SK-N-DZ (cell line): ENCODE results near the gene ERCC6L2. TPM values are rescaled to one million over a fixed set of nuclear protein-coding genes. Genes with fewer than 3 reads are reported as not detected.
A peak's percentile ranks its signal among the peaks of the same experiment; 100 is the strongest.

Source experiments
- DNase-seq: peaks from one replicate; pipeline ENCODE4 v3.0.0-alpha.2; 2015; ENCODE audit warnings: low spot score
- polyA plus RNA-seq, 2 experiments: library from polyadenylated mRNA; depleted of rRNA; stranded (reverse); fragments of >200 nt; gene quantifications; 2 replicates each; pipeline ENCODE4 v1.2.3, GENCODE V29; 2014

Gene ERCC6L2, protein sequence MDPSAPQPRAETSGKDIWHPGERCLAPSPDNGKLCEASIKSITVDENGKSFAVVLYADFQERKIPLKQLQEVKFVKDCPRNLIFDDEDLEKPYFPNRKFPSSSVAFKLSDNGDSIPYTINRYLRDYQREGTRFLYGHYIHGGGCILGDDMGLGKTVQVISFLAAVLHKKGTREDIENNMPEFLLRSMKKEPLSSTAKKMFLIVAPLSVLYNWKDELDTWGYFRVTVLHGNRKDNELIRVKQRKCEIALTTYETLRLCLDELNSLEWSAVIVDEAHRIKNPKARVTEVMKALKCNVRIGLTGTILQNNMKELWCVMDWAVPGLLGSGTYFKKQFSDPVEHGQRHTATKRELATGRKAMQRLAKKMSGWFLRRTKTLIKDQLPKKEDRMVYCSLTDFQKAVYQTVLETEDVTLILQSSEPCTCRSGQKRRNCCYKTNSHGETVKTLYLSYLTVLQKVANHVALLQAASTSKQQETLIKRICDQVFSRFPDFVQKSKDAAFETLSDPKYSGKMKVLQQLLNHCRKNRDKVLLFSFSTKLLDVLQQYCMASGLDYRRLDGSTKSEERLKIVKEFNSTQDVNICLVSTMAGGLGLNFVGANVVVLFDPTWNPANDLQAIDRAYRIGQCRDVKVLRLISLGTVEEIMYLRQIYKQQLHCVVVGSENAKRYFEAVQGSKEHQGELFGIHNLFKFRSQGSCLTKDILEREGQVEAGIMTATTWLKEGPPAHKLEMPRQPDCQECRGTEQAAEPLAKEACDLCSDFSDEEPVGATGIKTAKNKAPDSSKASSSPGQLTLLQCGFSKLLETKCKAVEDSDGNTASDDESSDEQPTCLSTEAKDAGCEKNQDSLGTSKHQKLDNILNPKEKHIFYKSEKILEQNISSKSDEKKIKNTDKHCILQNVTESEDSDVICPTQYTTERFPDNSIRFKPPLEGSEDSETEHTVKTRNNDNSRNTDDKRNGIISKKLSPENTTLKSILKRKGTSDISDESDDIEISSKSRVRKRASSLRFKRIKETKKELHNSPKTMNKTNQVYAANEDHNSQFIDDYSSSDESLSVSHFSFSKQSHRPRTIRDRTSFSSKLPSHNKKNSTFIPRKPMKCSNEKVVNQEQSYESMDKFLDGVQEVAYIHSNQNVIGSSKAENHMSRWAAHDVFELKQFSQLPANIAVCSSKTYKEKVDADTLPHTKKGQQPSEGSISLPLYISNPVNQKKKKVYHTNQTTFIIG (N-terminal part only)
- polyA plus RNA-seq (2014; cell fraction: cytosol; rRNA removed): 24.5 and 29.1 TPM in 2 replicates
- polyA plus RNA-seq (2014; cell fraction: nucleus; rRNA removed): 23.8 and 30.7 TPM in 2 replicates

DNA sequence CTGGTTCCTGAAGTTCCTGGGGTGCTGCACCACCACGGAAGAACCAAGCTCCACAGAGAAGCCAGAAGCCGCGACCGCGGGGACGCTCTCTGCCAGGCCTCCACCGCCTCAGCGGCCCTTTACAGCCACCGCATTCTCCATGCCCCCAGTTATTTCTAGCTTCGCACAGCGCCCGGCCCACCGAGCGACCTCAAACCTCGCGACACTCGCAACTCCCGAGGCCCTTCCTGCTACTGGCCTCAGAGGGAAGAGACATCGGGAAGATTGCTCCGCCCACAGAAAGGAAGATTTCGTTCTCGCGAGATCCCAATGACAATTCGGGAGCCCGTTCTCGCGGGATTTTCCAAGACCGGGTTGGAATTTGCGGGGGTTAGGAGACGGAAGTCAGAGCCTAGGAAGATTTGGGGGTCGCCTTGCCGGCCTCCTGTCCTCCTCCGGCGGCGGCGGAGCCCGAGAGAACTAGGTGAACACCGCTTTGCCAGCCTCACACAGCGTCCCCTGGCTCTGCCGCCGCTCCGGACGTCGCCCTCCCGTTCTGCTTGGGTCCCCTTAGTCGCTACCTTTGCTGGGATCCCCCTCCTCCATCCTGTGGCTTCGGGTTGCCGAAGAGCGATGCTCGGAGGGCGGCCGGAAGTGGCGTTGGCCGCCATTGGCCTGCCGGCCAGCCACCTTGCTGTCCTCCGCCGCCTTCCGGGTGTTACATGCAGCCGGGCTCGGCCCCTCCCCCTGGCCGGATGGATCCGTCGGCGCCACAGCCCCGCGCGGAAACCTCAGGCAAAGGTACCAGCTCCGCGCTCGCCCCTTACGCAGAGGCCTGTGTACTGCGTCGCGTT is at the start of gene ERCC6L2:
ERCC6L2 (plus strand) TSS at position 387 of the 833 bp plus-strand sequence; CDS start at position 735, 348 bp downstream.
- peak; percentile 99 for DNase-seq

DNA sequence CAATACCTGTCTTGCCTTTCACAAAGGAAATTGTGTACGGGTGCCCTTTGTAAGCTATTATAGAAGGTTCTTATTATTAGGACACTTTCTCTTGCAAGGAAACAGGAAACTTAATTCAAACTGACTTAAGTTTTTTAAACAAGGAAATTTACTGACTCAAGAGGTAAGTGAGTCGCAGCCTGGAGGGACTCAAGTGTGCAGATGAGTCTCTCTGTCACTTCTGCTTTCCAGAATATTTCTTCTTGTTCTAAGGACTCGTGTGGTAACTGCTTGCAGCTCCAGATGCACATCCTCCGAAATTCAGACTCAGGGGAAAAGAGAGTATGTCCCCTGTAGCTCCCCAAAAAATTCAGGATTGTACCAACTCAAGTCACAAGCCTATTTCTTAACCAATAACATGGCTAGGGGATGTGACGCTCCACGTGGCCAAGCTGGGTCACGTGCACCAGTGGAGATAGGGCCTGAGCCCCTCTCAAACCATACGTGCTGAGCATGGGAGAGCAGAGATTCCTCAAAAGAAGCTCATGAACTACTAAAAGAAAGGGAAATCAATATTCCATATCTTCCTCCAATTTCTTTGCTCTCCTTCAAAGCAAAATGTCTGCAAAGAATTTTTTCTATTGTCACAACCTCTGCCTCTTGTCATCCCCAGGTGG is 49.2 kb upstream of the ERCC6L2 start:
- no peak for DNase-seq

DNA sequence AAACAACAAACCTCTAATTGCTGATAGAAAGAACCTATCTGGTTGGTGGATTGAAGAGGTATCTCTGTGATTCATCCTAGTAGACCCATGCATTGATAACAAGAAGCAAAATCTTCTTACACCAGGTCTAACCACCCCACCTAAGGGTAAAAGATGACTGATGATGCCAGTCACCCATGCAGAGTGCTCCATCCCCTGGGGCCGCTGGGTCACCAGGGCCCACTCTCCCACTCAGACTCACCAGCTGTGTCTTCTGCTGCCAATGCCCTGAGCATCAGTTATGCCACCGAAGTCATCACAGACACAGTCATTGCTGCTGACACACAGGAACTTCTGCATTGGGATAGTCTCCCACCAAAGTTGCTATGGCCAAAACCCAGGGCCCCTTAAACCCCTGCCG is 44.7 kb upstream of the ERCC6L2 start:
- no peak for DNase-seq

DNA sequence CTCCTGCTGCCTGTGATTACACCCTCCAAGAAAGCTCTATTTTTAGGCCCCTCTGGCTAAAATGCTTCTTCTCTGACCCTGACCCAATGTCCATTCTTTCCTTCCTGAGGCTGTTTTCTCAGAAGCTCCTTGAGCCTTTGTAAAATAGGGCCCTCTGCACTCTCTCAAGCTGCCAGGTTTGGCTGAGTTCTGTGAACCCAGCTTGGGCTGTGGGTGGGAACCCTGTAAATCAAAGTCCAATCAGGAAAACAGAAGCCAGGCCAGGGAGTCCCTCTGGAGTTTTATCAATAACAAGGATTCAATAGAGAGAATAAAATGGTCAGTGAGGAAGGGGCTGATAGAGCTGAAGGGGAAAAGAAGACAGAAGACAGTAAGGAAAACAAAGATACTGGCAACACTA is 43.7 kb upstream of the ERCC6L2 start:
- no peak for DNase-seq

DNA sequence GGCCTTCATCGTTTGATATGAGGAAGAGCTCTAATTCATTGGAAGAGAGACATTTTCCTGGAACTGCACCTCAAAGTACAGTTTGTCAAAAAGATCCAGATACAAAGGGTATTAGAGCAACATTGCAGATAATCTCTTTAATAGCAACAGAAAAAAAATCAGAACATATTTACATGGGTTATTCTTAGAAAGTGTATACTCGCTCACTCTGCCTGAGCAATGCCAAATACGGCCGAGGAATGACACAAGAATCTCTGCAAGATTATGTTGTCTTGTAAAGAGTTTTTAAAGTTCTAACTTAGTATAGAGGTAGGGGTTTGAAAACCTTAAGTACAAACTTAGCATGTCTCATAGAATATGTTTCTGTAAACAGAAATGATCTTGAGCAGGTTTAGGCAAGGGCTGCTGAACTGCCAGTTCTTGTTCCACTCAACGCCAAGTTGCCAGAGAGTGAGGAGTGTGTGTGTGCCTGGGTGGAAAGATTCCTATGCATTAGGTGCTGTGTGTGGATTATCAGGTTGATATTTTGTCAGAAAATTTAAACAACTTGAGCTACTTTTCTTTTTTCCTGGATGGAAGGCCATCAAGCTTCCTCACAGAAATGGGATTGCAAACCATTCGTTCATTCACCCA is 41.8 kb upstream of the ERCC6L2 start:
- no peak for DNase-seq

DNA sequence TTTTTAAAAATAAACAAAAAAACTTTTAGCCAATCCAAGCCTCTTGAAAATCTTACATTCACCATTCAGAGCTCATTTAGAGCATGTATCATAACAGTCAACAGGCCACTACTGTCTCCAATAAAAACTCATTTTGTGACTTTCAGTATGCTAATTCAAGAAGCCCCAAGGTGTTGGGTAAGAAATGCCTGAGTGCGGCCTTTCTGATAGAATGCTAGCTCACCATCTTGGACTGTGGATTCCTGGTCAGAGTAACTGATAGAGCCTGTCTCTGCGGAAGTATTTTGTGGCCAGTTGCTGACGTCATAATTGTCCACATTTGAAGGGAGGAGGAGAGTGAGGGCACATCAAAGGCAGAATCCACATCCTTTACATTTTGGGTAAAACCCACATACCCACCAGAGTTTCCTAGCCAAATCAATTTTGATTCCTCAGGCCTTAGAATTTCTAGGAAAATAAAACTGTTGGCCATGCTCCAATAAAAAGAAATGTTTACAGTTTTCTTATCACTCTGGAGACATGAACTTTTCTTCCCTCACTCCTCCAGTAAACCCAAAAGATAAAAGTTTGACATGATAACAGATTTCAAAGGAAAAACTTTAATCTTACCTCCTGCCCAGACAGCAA is 41.1 kb upstream of the ERCC6L2 start:
- DNase-seq: no peak

DNA sequence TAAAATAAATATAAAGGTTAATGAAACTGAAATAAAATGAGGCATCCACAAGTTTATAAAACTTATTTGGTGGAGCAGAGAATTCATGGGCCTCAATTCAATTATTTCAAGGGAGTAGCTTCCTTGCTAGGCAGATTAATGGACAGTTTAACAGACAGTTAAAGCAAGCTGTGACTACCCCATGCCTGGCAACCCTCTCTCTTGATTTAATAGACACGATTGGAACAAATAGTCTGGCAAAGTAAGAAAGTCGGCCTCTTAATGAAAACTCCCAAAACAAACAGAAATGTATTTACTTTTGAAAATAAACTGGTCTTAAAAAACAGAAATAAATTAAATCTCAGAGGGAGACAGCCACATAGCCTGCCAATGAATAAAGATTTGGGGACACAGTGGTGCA is 40.1 kb upstream of the ERCC6L2 start:
- DNase-seq: no peak

DNA sequence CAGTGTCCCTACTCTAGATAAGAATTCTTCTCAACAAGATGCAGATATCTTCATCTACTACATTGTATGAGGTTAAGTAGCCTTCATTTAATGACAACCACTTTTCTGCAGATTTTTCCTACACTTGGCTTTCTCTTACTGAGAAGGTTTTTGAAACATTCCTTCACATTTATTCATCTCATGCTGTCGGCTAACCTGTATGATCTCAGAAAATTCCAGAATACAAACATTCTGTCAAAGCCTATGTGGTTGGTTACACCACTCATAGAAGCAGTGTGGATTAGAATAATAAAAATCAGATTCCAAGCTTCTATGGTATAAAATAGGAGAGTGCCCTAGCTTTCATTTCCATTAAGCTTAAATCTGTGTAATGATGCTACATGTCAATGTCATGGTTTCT is 39.4 kb upstream of the ERCC6L2 start:
- DNase-seq: no peak

DNA sequence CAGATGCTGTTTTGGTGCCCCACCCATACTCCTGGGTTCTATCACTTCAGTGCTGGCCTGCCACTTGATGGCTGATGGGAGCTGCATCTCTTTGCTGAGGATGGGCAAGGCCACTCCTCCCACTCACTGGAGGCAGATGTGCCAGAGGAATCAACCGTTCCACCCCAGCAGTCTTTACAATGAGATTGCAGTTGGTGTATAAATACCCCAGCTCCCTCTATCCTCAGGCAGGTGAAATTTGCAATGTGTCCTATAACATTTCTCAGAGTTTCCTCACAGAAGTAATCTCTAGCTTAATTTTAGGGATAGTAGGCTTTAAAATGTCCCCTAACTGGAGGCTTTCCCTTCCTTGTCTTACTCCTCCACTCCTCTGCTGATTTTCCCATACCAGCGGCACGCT is 36.5 kb upstream of the ERCC6L2 start:
- no peak for DNase-seq

DNA sequence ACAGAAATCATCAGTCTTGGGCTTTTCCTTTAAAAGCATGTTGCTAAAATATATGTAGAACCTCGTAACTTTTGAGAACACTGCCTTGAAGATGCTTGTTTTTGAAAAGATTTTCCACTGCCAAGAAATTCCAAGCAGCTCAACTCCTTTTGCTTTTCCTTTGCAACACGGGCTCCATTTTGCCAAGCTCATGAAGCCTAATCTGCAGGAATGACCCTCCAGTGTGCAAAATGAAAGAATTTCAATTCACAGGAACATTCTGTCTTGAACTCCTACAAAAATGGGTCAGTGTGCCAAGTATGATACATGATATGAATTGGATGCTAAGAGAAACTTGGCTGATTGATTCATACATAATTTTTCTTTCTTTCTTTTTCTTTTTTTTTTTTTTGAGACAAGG is 35.4 kb upstream of the ERCC6L2 start:
- no peak for DNase-seq

DNA sequence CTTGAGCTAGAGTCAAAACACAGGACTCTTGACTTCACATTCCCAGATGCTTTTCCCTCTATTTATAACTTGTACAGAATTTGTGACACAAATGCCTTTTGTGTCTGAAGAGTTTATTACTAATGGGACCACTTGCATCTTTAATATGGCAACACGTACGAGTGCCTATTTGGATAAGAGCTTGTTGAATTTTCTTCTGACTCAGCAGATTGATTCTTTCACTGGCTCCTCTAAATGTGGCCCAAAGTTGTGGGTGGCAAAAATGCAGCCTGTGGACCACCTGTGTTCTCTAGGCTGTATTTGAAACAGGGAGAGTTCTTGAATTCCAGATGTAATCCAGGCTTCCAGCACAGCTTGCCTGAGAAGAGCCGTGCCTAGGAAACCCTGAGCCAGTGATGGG is 34.1 kb upstream of the ERCC6L2 start:
- no peak for DNase-seq

DNA sequence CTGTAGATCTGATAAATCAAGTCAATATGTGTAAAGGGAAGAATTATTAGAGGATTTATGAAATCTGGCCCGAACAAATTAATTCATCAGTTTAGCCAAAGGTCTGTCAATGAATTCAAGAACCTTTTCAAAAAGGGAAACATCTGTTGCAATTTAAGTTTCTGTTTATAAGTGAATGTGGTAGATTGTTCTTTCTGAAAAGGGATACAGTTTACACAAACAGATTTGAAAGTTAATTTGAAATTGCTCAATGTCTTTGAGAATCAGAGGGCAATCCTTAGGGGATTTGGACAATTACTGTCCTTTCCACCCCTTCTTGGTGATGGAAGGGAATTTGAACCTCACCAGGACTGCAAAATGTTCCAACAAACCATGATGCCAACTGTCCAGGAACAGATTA is 29.7 kb upstream of the ERCC6L2 start:
- no peak for DNase-seq

DNA sequence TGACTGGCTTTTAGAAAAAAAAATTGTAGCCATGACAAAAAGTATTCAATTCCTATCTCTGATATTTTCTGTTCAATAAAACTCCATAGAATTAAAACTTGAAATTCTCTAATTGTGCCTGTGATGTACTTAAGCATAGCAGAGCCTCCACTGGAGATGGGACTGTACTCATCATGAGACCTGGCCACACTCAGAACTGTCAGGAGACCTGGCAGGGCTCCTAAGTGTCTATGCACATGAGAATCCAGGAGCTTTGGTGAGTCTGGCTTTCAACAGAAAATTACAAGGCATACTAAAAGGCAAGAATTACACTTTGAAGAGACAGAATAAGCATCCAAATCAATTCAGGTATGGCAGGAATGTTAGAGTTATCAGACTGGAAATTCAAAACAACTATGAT is 26.7 kb upstream of the ERCC6L2 start:
- no peak for DNase-seq

DNA sequence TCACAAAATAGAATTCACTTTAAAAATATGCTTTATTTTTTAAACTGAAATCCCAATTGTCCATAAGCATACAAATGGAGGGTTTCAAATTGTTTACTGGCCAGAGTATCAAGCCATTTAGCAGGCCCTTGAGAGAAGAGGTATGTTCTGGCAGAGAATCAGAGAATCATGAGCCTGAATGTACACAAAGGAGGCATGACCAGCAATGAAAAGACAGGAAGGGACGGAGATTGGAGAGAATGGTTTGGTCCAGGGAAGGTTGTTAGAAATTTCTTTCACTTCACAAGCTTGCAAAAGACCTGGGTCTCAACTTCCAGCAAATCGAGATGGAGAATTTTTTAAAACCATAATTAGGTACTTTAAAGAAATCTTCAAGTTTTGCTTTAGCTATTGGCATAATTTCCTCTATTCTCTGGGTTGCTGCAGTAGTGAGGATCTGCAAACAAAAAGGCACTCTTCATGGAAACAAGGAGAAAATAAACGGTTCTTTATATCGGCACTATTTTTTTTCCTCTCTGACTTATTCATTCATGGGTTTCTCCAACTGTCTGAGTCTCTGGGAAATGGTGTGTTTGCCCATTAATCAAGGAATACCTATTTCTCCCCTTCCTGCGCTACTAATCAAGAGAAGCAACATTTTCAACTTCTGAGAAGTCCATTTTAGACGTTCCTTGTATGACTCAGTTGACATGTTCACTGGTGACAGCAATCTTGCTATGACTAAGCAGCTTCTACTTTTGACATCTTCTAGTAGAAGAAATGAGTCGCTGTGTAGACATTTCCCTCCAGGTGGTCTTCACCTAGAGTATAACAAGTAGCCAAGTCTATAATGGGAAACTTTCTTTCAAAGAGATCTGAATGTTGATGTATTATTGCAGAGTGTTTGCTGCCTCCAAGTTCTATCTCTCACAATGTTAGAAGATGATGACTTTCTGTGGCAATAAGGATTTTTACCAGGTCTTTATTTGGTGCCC is 23.1 kb upstream of the ERCC6L2 start:
- no peak for DNase-seq

DNA sequence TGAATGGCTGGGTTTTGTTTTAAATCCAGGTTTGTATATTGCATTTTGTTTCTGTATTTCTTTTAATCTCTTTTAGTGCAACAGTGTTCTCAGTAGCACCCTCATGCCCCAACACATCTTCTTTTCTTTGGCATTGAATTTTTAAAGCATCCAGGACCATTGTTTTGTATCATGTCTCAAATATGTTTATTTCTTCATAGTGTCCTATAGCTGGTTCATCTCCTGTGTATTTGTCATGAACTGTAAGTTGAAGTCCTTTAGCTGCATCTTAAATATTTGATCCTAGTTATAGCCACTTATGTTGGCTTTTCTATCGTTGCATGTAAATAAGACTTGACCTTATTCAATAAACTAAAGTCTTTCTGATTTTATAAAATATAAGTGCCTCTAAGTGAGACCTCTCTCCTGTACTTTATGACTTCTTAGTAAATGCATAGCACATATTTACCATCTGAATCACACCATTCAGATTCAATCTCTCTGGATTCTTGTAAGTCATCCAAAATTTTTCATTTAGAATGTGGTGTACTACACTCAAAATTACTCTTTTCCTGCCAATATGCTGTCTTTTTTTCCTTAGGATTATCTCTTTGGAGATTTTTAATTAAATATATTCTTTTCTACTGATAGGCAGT is 21.0 kb upstream of the ERCC6L2 start:
- no peak for DNase-seq

DNA sequence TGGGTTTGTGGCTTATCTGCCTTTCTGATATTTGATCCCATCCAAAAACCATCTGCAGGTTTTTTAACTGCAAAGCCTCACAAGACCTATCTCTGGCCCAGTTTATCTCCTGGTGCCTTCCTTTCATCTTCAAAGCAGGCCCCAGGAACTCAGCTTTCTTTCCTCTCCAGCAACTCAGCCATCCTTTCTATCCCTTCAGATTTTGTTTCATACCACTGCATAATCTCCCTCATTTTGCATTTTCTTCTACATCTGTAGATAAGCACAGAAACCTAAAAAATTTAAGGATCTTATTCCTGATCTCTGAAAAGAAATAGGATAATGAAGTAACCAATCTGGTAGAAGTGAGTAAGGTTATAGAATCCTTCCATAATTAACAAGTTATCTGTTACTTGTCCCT is 19.5 kb upstream of the ERCC6L2 start:
- DNase-seq: peak; percentile 12

DNA sequence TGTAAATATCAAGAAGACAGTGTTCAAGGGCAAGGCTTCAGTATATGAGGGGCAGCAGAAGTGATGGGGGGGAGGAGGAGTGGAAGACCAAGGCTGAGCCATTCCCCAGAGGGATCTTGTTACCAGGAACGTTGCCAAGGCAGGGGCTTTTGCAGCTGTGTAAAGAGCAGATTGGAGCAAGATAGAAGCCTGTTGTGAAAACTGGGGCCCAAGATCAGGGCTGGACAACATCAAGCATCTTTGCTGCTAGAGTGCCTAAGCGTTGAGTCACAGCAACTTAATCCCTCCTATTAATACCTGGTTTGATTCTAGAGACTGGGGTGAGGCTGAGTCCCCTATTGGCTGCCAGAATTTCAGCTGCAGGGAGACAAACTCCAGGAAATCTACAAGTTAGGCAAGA is 18.4 kb upstream of the ERCC6L2 start:
- peak; percentile 90 for DNase-seq

DNA sequence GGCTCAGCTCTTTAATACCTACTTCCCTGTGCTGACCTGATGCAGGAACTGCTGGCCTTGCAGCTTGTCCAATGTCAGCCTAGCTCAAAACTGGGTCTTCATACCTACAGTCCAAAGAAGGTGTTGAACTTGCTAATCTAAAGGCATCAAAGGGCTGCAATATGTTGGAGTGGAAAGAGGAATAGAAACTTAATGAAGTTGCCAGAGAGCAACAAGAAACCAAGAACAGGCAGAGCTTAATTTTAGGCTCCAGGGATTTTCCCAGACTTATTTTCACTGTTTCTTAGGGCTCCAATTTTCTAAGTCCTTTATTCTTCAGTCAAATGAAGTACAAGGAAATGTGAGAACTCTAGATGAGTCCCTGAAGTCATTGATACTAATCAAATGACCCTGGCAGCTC is 17.6 kb upstream of the ERCC6L2 start:
- DNase-seq: no peak
